Stimulated activated CD4-positive, alpha-beta T cell treated with anti-CD3 and anti-CD28 coated beads, TNF-alpha, amount 100 ng/mL, for 24 hours (primary cell): ENCODE results near the gene ZCCHC24.
"Not testable (repeated sequence)": the region's sequence is repeated elsewhere in the genome, so short reads cannot be mapped to it uniquely, and the experiment has no call there.

Experiments used
- DNase-seq, 3 experiments: peaks; one replicate each; pipeline ENCODE4 v3.0.0-alpha.2; 2020; ENCODE audit warnings: low read depth in 3 of 3

Gene ZCCHC24

GRCh38 chr10:79472449-79472848, 27.0 kb upstream of the ZCCHC24 start:
- no peak for DNase-seq

GRCh38 chr10:79471776-79472175, 26.4 kb upstream of the ZCCHC24 start:
- no peak for DNase-seq

GRCh38 chr10:79470096-79470495, 24.7 kb upstream of the ZCCHC24 start:
- no peak for DNase-seq

GRCh38 chr10:79468841-79469585, 23.6 kb upstream of the ZCCHC24 start:
- DNase-seq, result no peak

- DNase-seq, result no peak
These were observed 22.7 kb upstream of the ZCCHC24 start for GRCh38 chr10:79468015-79468560.

- DNase-seq, result no peak
These were observed 19.9 kb upstream of the ZCCHC24 start for GRCh38 chr10:79465341-79465740.

- DNase-seq, result no peak
These were observed 18.4 kb upstream of the ZCCHC24 start for GRCh38 chr10:79463578-79464496.

GRCh38 chr10:79460687-79461086, 15.3 kb upstream of the ZCCHC24 start:
- DNase-seq, result no peak

- DNase-seq, result no peak
These were observed 13.8 kb upstream of the ZCCHC24 start for GRCh38 chr10:79459243-79459642.

- no peak for DNase-seq
These were observed 13.1 kb upstream of the ZCCHC24 start for GRCh38 chr10:79458483-79458882.

GRCh38 chr10:79457256-79457785, 11.9 kb upstream of the ZCCHC24 start:
- no peak for DNase-seq

- no peak for DNase-seq
These were observed 8.8 kb upstream of the ZCCHC24 start for GRCh38 chr10:79454259-79454658.

- DNase-seq, result no peak
These were observed 8.0 kb upstream of the ZCCHC24 start for GRCh38 chr10:79453392-79453791.

- DNase-seq, result no peak
These were observed 6.8 kb upstream of the ZCCHC24 start for GRCh38 chr10:79452174-79452611.

GRCh38 chr10:79451046-79451699, 5.7 kb upstream of the ZCCHC24 start:
- no peak for DNase-seq

GRCh38 chr10:79449181-79450146, 4.0 kb upstream of the ZCCHC24 start:
- DNase-seq, result no peak

GRCh38 chr10:79448732-79449049, 3.3 kb upstream of the ZCCHC24 start:
- DNase-seq, result no peak

GRCh38 chr10:79447911-79448731, 2.7 kb upstream of the ZCCHC24 start:
- DNase-seq, result no peak

- not testable (repeated sequence) for DNase-seq
These were observed 1.8 kb upstream of the ZCCHC24 start for GRCh38 chr10:79447249-79447648.

GRCh38 chr10:79446758-79447084, 1.3 kb upstream of the ZCCHC24 start:
- DNase-seq, result no peak
